ENCODE results near the gene OR2V2.

GRCh38 chr5:181152406-181152805, 5.0 kb downstream of the OR2V2 start:
- TF ChIP-seq POLR2AphosphoS5 (IDR thresholded peaks at IDR 0.05) (no peak), EP300 (IDR thresholded peaks at IDR 0.05) (no peak)
